HG03565 (cell line): ENCODE data around the gene SLC16A3.
A peak's percentile ranks its signal among the peaks of the same experiment; 100 is the strongest.
"Not testable (repeated sequence)": the region's sequence is repeated elsewhere in the genome, so short reads cannot be mapped to it uniquely, and the experiment has no call there.

Experiments used
- ATAC-seq: cut with Tn5 transposase; IDR thresholded peaks from one replicate; pipeline ENCODE4 v1.9.1; 2021; ENCODE audit warnings: mild to moderate bottlenecking, moderate library complexity; ENCODE audit not compliant: unreplicated experiment

The SLC16A3 gene

GRCh38 chr17:82203920-82204319 lies 24.9 kb upstream of the SLC16A3 start:
- no peak for ATAC-seq

- ATAC-seq = no peak
Observed at GRCh38 chr17:82204831-82205719, 23.8 kb upstream of the SLC16A3 start.

- ATAC-seq = no peak
Observed at GRCh38 chr17:82205720-82206508, 22.9 kb upstream of the SLC16A3 start.

- not testable (repeated sequence) for ATAC-seq
Observed at GRCh38 chr17:82210655-82211054, 18.2 kb upstream of the SLC16A3 start.

GRCh38 chr17:82212331-82213250 lies 16.3 kb upstream of the SLC16A3 start, which contains the start of gene CCDC57:
CCDC57 (minus strand) TSS chr17:82212842; CDS start chr17:82201944, 10,898 bp downstream.
- ATAC-seq = peak; percentile 43

- peak; percentile 9 for ATAC-seq
Observed at GRCh38 chr17:82213251-82214011, 15.4 kb upstream of the SLC16A3 start.

GRCh38 chr17:82214012-82214628 lies 14.7 kb upstream of the SLC16A3 start:
- no peak for ATAC-seq

GRCh38 chr17:82215095-82215971 lies 13.5 kb upstream of the SLC16A3 start:
- ATAC-seq = no peak

GRCh38 chr17:82215972-82216300 lies 12.9 kb upstream of the SLC16A3 start:
- ATAC-seq = no peak

GRCh38 chr17:82216301-82217119 lies 12.3 kb upstream of the SLC16A3 start:
- no peak for ATAC-seq

- ATAC-seq = no peak
Observed at GRCh38 chr17:82217120-82217529, 11.7 kb upstream of the SLC16A3 start.

- no peak for ATAC-seq
Observed at GRCh38 chr17:82217530-82218204, 11.2 kb upstream of the SLC16A3 start.

GRCh38 chr17:82218349-82219075 lies 10.3 kb upstream of the SLC16A3 start:
- no peak for ATAC-seq

- no peak for ATAC-seq
Observed at GRCh38 chr17:82219083-82219482, 9.8 kb upstream of the SLC16A3 start.

- ATAC-seq = no peak
Observed at GRCh38 chr17:82219753-82220709, 8.8 kb upstream of the SLC16A3 start.
